Activated naive CD8-positive, alpha-beta T cell treated with anti-CD3 and anti-CD28 coated beads, Interleukin-2, amount 50 U/mL, for 24 hours (primary cell): Measurements from ENCODE around the gene ZHX3.

ENCODE experiments used
- ATAC-seq: fragments of 150-1000 bp; cut with Tn5 transposase; one replicate; pipeline ENCODE4 v1.10.0; 2021
- DNase-seq: peaks from one replicate; pipeline ENCODE4 v3.0.0; 2021
- H3K27ac Mint-ChIP-seq: one replicate; pipeline ENCODE4 v1.8.0; 2021; ENCODE audit warnings: mild to moderate bottlenecking, mixed read lengths
- H3K27me3 Mint-ChIP-seq: one replicate; pipeline ENCODE4 v1.8.0; 2021; ENCODE audit warnings: mixed read lengths
- H3K36me3 Mint-ChIP-seq: one replicate; pipeline ENCODE4 v1.8.0; 2021; ENCODE audit warnings: low read depth, mixed read lengths
- H3K4me1 Mint-ChIP-seq: one replicate; pipeline ENCODE4 v1.8.0; 2021; ENCODE audit warnings: mixed read lengths
- H3K4me3 Mint-ChIP-seq: one replicate; pipeline ENCODE4 v1.8.0; 2021; ENCODE audit warnings: mild to moderate bottlenecking, moderate library complexity, mixed read lengths
- H3K9me3 Mint-ChIP-seq: one replicate; pipeline ENCODE4 v1.8.0; 2021; ENCODE audit warnings: mixed read lengths

ZHX3 gene

GRCh38 chr20:41145317-41145716, 172.2 kb downstream of the ZHX3 start:
- H3K4me3 Mint-ChIP-seq = no peak overlapping the region
- H3K36me3 Mint-ChIP-seq = peaks cover 38% of the 10 kb centered on the region
- H3K27ac Mint-ChIP-seq = peak overlapping the region; percentile 91
- DNase-seq (no peak), ATAC-seq (no peak)
- H3K9me3 Mint-ChIP-seq = no peaks in the 10 kb centered on the region
- H3K27me3 Mint-ChIP-seq = no peaks in the 10 kb centered on the region
- peaks cover 100% of the 10 kb centered on the region for H3K4me1 Mint-ChIP-seq

DNA sequence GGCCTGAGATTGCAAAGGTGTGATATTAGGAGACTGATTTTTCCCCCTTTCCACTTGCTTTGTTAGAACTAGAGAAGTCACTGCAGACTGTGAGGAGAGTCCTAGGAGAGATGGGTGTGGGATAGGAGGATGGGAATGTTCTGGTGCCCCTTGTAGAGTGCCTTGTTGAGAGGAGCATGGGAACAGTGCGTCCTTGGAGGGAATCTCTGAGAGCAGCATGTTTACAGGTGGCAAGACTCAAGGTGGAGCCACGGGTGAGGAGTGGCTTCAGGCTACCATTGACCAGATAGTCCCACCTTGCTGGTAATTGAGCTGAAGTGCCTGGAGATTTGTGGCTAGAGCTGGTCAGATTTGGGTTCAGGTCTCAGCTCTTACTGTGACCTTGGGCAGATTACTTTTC, 174.2 kb downstream of the ZHX3 start:
- Mint-ChIP-seq H3K27me3 (no peaks in the 10 kb centered on the region), H3K27ac (peak overlapping the region; percentile 91), H3K4me1 (peaks cover 99% of the 10 kb centered on the region), H3K4me3 (peak overlapping the region; percentile 59), H3K9me3 (no peaks in the 10 kb centered on the region), H3K36me3 (peaks cover 39% of the 10 kb centered on the region)
- no peak for DNase-seq
- ATAC-seq = no peak

GRCh38 chr20:41142919-41143318, 174.6 kb downstream of the ZHX3 start:
- H3K4me1 Mint-ChIP-seq = peaks cover 94% of the 10 kb centered on the region
- peaks cover 39% of the 10 kb centered on the region for H3K36me3 Mint-ChIP-seq

DNA sequence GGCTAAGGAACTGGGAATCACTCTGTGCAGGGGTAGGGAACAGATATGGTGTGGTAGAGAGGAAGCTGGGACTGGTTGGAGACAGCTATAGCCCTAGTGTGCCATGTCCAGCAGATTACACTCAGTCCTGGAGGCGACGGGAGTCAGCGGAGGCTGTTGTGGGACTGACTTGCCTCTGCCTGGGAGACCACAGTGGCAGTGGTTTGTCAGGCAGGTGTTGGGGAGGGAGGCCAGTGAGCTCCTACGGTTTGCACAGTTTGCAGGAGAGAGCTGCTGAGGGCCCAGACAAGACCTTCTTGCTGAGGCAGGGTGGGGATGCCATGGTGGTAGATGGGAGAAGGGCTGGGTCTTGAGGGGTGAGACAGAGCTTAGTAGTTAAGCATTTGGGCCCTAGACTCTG, 175.3 kb downstream of the ZHX3 start:
- Mint-ChIP-seq H3K36me3 (peaks cover 38% of the 10 kb centered on the region), H3K4me1 (peaks cover 88% of the 10 kb centered on the region), H3K27me3 (no peaks in the 10 kb centered on the region), H3K9me3 (no peaks in the 10 kb centered on the region), H3K4me3 (peak overlapping the region; percentile 95), H3K27ac (peak overlapping the region; percentile 91)
- ATAC-seq = no peak
- no peak for DNase-seq

More at GRCh38 chr20:41142919-41143318, 174.6 kb downstream of the ZHX3 start:
- ATAC-seq = peak; percentile 37
- Mint-ChIP-seq H3K27ac (peak overlapping the region; percentile 91), H3K4me3 (peak overlapping the region; percentile 59), H3K9me3 (no peaks in the 10 kb centered on the region), H3K27me3 (no peaks in the 10 kb centered on the region)
- no peak for DNase-seq

DNA sequence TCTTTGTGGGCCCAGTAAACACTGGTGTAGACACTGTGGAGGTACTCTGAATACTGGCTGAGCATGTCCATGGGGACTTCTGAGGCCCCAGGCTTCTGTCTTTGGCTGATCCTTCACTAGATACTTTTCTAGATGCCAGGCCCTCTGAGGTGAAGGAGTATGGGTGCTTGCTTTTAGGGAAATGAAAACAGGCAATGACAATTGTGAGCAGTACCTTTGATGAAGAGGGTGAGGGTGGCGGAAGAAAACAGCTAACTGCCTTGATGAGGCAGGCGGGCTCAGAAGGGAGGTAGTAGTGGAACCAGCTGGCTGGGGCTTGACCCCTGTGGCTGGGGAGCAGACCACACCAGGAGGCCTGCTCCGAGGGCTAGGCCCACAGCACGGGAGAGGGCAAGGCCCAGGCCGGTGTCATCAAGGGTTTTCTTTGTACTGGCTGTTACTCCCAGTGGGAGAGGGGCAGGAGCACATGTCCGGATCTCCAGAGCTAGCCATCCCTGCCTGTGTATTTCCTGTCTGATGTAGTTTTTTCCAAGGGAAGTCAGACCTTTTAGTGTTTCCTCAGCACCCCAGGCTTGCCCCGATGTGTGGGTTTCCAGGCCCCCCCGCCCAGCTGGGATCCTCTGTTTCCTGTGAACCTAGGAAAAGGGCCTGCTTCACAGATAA, 176.2 kb downstream of the ZHX3 start:
- ATAC-seq = no peak
- DNase-seq = no peak
- H3K4me1 Mint-ChIP-seq = peaks cover 80% of the 10 kb centered on the region
- H3K27ac Mint-ChIP-seq = peak overlapping the region; percentile 91
- H3K4me3 Mint-ChIP-seq = peak overlapping the region; percentile 95
- H3K9me3 Mint-ChIP-seq = no peaks in the 10 kb centered on the region
- H3K27me3 Mint-ChIP-seq = no peaks in the 10 kb centered on the region
- H3K36me3 Mint-ChIP-seq = peaks cover 33% of the 10 kb centered on the region

DNA sequence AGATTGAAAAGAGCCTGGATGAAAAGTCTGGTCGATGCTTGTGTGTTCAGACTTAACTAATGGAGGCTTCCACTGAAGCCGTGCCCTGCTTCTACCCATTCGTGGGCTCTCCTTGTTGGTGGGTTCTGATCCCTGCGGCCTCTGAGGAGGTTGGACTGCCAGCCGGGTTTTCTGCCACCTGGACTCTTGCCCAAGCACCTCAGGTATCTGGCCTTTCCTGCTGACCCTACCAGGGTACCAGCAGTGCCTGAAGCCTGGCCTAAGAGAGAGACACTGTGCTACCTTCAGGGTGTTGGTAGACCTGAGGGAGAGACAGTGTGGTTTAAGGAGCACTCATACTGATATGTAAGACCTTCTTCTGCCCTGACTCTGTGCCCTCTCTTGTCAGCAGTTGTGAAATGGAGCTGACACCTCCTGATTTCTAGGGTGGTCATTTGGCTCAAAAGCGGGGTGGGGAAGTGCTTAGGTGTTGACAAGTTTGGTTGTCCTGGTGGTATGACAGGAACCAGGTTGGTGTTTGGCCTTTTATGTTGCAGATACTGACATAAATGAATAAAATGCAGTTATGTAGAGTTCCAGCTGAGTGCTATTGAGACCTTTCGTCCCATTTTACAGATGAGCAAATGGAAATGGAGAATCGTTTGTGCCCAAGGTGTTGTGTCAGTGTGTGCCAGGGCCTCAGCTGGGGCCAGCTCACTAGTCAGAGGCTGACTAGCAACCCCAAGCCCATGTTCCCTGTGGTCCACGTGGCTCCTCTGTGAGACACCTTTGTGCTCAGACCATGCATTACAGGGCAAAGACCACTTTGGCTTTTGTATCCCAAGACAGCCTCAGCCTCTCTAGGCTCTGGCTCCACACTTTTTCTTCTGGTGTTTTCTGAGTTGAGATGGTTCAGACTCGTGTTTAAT, 177.1 kb downstream of the ZHX3 start:
- H3K36me3 Mint-ChIP-seq = peaks cover 31% of the 10 kb centered on the region
- ATAC-seq (no peak), DNase-seq (peak; percentile 42)
- H3K4me3 Mint-ChIP-seq = peak overlapping the region; percentile 95
- H3K27ac Mint-ChIP-seq = peak overlapping the region; percentile 91
- peaks cover 80% of the 10 kb centered on the region for H3K4me1 Mint-ChIP-seq
- no peaks in the 10 kb centered on the region for H3K9me3 Mint-ChIP-seq
- no peaks in the 10 kb centered on the region for H3K27me3 Mint-ChIP-seq

GRCh38 chr20:41139227-41140093, 178.1 kb downstream of the ZHX3 start:
- H3K27me3 Mint-ChIP-seq = no peaks in the 10 kb centered on the region
- no peaks in the 10 kb centered on the region for H3K9me3 Mint-ChIP-seq
- peak overlapping the region; percentile 95 for H3K4me3 Mint-ChIP-seq
- peak overlapping the region; percentile 91 for H3K27ac Mint-ChIP-seq
- peaks cover 22% of the 10 kb centered on the region for H3K36me3 Mint-ChIP-seq
- peaks cover 79% of the 10 kb centered on the region for H3K4me1 Mint-ChIP-seq
- ATAC-seq (no peak), DNase-seq (no peak)

DNA sequence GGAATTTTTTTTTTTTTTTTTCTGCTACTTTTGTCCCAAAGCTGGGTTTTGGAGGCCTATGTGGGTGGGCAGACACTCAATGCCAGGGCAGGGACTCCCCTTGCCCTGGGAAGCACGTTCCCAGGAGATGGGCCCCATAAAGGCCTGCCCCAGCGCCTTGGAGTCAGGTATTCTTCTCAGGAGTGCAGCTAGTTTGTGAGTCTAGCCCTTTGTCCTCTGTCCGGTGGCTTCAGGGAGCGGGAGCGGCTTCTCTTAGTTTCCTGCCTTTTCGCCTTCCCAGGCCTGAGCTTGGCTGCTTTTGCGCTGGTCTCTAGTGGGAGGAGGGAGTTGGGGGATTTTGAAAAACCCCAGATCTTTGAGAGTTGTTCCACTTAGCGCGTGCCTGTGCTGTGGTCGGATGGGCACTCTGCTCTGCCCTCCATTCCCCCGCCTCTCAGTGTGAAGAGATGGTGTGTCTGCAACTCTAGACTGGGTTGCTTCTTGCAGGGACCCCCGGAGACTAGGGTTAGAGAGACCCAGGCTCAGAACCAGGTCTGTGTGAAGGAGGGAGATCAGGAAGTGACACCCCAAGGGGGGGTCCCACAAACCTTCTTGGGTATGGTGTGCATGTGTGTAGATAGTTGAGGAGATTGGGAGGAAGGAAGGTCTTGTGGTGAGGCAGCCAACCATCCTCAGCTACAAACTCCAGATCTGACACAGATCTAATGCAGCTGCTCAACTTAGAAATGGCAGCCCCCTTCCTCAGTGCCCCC, 178.9 kb downstream of the ZHX3 start:
- ATAC-seq (peak; percentile 7), DNase-seq (peak; percentile 42)
- Mint-ChIP-seq H3K4me3 (peak overlapping the region; percentile 95), H3K27ac (peak overlapping the region; percentile 91), H3K36me3 (peaks cover 15% of the 10 kb centered on the region), H3K4me1 (peaks cover 79% of the 10 kb centered on the region), H3K9me3 (no peaks in the 10 kb centered on the region), H3K27me3 (no peaks in the 10 kb centered on the region)

DNA sequence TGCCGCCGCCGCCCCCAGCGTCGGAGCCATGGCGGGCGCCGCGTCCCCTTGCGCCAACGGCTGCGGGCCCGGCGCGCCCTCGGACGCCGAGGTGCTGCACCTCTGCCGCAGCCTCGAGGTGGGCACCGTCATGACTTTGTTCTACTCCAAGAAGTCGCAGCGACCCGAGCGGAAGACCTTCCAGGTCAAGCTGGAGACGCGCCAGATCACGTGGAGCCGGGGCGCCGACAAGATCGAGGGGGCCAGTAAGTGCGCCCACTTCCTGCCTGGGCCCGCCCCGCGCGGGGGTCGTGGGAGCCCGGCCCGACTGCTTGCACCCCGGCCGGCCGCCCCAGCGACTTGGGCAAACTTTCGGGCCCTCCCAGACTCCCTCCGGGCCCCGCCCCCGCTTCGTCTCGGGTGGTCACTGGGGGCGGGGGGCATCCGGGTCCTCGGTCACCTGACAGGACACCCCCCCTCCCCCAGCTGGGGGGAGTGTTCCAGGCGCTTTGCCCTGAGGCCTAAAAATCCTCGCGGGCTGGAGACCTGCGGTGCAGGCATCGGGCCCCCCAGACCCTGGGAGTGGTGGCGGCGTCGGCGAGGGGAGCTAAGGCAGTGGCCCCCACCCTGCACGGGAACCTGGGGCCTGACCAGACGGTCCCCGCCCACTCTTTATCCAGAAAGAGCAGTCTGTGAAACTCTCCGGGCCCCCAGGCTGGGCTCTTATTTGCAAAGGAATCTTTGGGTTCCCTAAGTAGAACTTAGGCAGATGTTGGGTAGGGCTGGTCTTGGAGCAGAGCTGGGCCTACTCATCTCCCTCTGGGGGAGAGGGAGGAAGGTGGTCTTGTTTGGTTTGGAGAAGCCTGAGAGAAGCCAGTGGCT, 179.7 kb downstream of the ZHX3 start:
- Mint-ChIP-seq H3K27ac (peak overlapping the region; percentile 91), H3K36me3 (peaks cover 15% of the 10 kb centered on the region), H3K9me3 (no peaks in the 10 kb centered on the region), H3K4me1 (peaks cover 75% of the 10 kb centered on the region), H3K27me3 (no peaks in the 10 kb centered on the region), H3K4me3 (peak overlapping the region; percentile 95)
- DNase-seq (peak; percentile 76), ATAC-seq (peak; percentile 25)

GRCh38 chr20:41136680-41137613, 180.6 kb downstream of the ZHX3 start, which contains the start of gene PLCG1:
TSS of gene PLCG1 (plus strand) at chr20:41137543. CDS start at chr20:41137642, 99 bp downstream.
- Mint-ChIP-seq H3K27me3 (no peaks in the 10 kb centered on the region), H3K4me3 (peak within 1 kb of the TSS; percentile 95), H3K27ac (peak within 1 kb of the TSS; percentile 91), H3K36me3 (peaks cover 15% of the 10 kb centered on the region), H3K9me3 (no peaks in the 10 kb centered on the region), H3K4me1 (peaks cover 66% of the 10 kb centered on the region)
- DNase-seq = peak; percentile 88
- peak; percentile 46 for ATAC-seq

- H3K4me3 Mint-ChIP-seq = peak overlapping the region; percentile 77
- ATAC-seq (no peak), DNase-seq (no peak)
- peak overlapping the region; percentile 67 for H3K27ac Mint-ChIP-seq
- peaks cover 59% of the 10 kb centered on the region for H3K4me1 Mint-ChIP-seq
- no peaks in the 10 kb centered on the region for H3K9me3 Mint-ChIP-seq
- peaks cover 15% of the 10 kb centered on the region for H3K36me3 Mint-ChIP-seq
- no peaks in the 10 kb centered on the region for H3K27me3 Mint-ChIP-seq
Measured at GRCh38 chr20:41135888-41136679, 181.4 kb downstream of the ZHX3 start.
